Ishikawa (cell line): ENCODE data around the gene CFD.

Source experiments
- CEBPB ChIP-seq: IDR thresholded peaks from 2 replicates; pipeline ENCODE4 v1.6.1; 2012
- CREB1 ChIP-seq: IDR thresholded peaks from 2 replicates; pipeline ENCODE4 v1.6.1; 2012; ENCODE audit warnings: low read depth
- EGR1 ChIP-seq: IDR thresholded peaks from 2 replicates; pipeline ENCODE4 v1.6.1; 2012
- EP300 ChIP-seq: IDR thresholded peaks from 2 replicates; pipeline ENCODE4 v1.6.1; 2012; ENCODE audit warnings: borderline replicate concordance
- FOXM1 ChIP-seq: IDR thresholded peaks from 2 replicates; pipeline ENCODE4 v1.6.1; 2012; ENCODE audit warnings: low read depth, borderline replicate concordance
- NFIC ChIP-seq: IDR thresholded peaks from 2 replicates; pipeline ENCODE4 v1.6.1; 2012
- RAD21 ChIP-seq: IDR thresholded peaks from 2 replicates; pipeline ENCODE4 v1.6.1; 2012; ENCODE audit warnings: low read depth
- REST ChIP-seq: IDR thresholded peaks from 2 replicates; pipeline ENCODE4 v1.6.1; 2012; ENCODE audit warnings: low read depth, mild to moderate bottlenecking
- TAF1 ChIP-seq: IDR thresholded peaks from 2 replicates; pipeline ENCODE4 v1.6.1; 2012; ENCODE audit warnings: low read depth, mild to moderate bottlenecking
- TCF12 ChIP-seq: IDR thresholded peaks from 2 replicates; pipeline ENCODE4 v1.6.1; 2012; ENCODE audit warnings: low read depth
- TEAD4 ChIP-seq: IDR thresholded peaks from 2 replicates; pipeline ENCODE4 v1.6.1; 2012
- USF1 ChIP-seq: IDR thresholded peaks from 2 replicates; pipeline ENCODE4 v1.6.1; 2012
- YY1 ChIP-seq: IDR thresholded peaks from 2 replicates; pipeline ENCODE4 v1.6.1; 2012; ENCODE audit warnings: low read depth
- ZBTB7A ChIP-seq: IDR thresholded peaks from 2 replicates; pipeline ENCODE4 v1.6.1; 2012; ENCODE audit warnings: low read depth
- TF ChIP-seq, protein P1 (sequence below): IDR thresholded peaks from 2 replicates; pipeline ENCODE4 v1.6.1; 2012

Gene CFD

GRCh38 chr19:896999-897398, 37.5 kb downstream of the CFD start:
- no peak for TF ChIP-seq YY1
- no peak for TF ChIP-seq TCF12
- no peak for TF ChIP-seq EP300
- TF ChIP-seq, protein P1, sequence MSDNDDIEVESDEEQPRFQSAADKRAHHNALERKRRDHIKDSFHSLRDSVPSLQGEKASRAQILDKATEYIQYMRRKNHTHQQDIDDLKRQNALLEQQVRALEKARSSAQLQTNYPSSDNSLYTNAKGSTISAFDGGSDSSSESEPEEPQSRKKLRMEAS: no peak
- no peak for TF ChIP-seq ZBTB7A
- no peak for TF ChIP-seq TAF1
- no peak for TF ChIP-seq USF1
- no peak for TF ChIP-seq FOXM1
- no peak for TF ChIP-seq EGR1
- no peak for TF ChIP-seq RAD21
- no peak for TF ChIP-seq REST

GRCh38 chr19:897442-898039, 38.1 kb downstream of the CFD start:
- no peak for TF ChIP-seq NFIC

GRCh38 chr19:898663-899062, 39.2 kb downstream of the CFD start:
- TF ChIP-seq FOXM1 (no peak), TEAD4 (no peak), USF1 (no peak), TCF12 (no peak), TAF1 (no peak), EP300 (no peak)

DNA sequence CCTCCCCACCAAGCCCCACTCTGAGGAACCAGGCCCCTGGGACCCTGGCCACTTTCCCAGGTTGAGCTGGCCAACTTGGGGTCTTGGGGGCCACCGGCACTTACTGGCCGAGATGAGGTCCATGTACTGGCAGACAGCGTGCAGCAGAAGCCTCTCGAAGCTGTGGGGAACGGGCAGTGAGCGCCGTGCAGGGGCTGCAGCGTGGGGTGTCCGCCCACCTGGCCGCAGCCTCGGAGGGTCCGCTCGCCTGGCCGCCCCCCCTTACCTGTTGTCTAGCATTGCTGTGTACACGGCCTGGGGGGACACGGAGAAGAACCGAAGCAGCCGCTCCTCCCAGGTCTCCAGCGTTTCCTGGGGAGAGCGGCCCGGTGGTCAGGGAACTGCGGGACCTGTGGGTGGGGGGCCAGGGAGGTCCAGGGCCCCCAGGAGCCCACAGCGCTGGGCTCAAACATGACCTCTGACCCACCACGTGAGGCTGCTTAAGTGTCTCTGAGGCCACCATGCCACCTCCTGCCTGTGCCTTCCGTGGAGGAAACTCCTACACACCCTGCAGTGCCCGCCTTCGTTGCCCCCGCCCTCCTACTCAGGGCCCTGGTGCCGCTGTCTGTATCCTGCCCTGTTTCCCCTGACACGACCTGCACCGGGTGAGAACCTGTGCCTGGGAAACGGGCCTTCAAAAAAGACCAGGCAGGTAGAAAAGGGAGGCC, 40.0 kb downstream of the CFD start:
- TF ChIP-seq, protein P1: no peak
- no peak for TF ChIP-seq NFIC
- no peak for TF ChIP-seq ZBTB7A
- TF ChIP-seq FOXM1: no peak
- no peak for TF ChIP-seq CEBPB
- no peak for TF ChIP-seq REST
- no peak for TF ChIP-seq TCF12
- TF ChIP-seq TEAD4: no peak
- TF ChIP-seq EP300: no peak
- TF ChIP-seq EGR1: no peak
- no peak for TF ChIP-seq TAF1

GRCh38 chr19:900043-900301, 40.5 kb downstream of the CFD start:
- TF ChIP-seq RAD21: no peak
- TF ChIP-seq TCF12: no peak
- TF ChIP-seq NFIC: no peak
- no peak for TF ChIP-seq ZBTB7A
- TF ChIP-seq CREB1: no peak
- TF ChIP-seq TEAD4: no peak
- TF ChIP-seq REST: no peak
- TF ChIP-seq EGR1: no peak
- no peak for TF ChIP-seq YY1
- no peak for TF ChIP-seq USF1
- no peak for TF ChIP-seq CEBPB
- TF ChIP-seq TAF1: no peak
- no peak for TF ChIP-seq FOXM1
- TF ChIP-seq EP300: no peak
- TF ChIP-seq, protein P1: no peak
